ENCODE data around the gene TOR1A.
"Not testable (repeated sequence)": the region's sequence is repeated elsewhere in the genome, so short reads cannot be mapped to it uniquely, and the experiment has no call there.

TOR1A gene

GRCh38 chr9:129822898-129823541 lies 916 bp downstream of the TOR1A start:
- DNase-seq (ENCODE audit: low read depth in 2 of 2), result no peak

GRCh38 chr9:129816501-129817435 lies 7.2 kb downstream of the TOR1A start:
- DNase-seq (ENCODE audit: low read depth in 2 of 2), result no peak

DNA sequence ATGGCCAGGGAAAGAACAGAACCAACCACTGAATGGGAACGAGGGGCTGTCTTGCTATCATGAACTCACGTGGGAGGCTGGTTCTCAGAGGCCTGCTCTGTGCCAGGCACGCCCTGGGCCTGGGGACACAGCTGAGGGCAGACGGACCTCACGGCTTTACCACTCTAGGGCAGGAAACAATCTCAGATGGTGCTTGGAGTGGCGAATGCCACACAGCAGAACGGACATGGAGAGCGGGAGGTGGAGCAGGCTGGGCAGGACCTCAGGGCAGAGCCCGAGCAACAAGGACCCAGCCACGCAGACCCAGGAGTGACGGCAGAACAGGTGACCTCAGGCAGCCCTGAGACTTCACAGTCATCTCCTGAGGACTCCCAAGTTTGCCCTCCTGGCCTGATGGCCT lies 8.7 kb downstream of the TOR1A start:
- DNase-seq (ENCODE audit: low read depth in 2 of 2), result no peak

DNA sequence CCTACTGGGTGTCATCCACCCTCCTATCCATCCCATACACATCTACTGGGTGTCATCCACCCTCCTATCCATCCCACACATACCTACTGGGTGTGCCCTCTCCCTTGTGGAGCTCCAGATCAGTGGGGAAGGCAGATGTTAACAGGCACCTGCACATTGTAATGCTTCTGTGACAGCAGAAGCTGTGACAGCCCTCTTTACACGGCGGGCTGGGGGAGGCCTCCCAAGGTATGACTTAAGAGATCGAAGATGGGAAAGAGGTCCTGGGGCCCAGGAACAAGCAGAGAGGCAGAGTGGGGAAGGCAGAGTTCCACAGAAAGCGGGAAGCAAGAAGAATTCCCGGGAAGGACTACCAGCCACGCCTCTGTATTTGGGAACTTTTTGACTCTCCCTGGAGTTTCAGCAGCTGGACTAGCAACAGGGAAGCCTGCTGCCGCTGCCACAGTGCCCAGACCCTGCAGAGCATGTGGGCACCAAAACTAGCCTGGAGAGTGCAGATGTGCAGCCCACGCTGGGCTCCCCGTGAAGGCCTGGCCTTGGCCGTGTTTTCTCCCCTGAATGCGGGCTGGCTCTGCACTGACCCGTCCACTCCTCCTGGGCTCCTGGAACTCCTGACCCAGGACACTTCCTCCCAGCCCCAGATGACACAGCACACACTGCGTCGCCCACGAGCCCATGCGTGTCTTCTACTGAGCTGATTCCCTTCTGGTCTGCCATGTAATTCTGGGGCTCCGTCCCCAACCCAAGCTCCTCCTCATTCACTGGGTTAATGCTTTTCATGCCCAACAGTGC lies 9.3 kb downstream of the TOR1A start:
- no peak for DNase-seq (ENCODE audit: low read depth in 2 of 2)

GRCh38 chr9:129813661-129814060 lies 10.3 kb downstream of the TOR1A start:
- no peak for DNase-seq (ENCODE audit: low read depth in 2 of 2)

DNA sequence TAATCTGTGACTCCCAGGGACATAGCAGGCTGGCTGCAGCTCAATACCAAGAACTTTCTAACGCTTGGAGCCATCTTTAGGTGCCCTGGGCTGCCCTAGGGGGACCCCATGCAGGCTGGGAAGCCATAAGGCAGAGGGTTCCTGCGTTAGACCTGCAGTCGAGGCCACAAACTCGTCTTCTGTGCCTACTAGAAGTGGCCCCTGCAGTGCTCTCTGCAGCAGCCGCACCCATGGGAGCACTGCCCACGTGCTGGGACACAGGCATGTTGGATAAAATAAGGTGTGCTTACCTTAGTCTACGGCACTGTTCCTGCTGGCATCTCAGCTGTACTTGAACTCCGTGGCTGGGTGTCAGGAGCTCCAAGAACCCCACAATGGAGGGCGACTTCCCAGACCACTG lies 11.6 kb downstream of the TOR1A start:
- no peak for DNase-seq (ENCODE audit: low read depth in 2 of 2)

DNA sequence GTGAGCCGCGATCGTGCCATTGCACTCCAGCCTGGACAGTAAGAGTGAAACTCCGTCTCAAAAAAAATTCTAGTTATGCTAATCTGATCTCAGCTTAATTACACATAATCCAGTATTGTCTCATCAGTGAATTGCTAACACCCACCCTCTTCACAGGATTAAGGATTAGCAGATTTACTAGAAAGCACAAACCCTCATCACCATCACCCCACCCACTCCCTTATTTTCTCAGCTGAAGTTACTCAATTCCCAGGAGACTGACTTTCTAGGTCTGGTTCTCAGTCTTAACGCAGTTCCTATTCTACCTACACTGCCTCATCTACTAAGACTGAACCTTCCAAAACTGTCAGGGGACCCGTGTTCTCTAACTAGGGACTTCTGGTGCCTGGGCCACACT lies 12.0 kb downstream of the TOR1A start:
- DNase-seq (ENCODE audit: low read depth in 2 of 2), result no peak

DNA sequence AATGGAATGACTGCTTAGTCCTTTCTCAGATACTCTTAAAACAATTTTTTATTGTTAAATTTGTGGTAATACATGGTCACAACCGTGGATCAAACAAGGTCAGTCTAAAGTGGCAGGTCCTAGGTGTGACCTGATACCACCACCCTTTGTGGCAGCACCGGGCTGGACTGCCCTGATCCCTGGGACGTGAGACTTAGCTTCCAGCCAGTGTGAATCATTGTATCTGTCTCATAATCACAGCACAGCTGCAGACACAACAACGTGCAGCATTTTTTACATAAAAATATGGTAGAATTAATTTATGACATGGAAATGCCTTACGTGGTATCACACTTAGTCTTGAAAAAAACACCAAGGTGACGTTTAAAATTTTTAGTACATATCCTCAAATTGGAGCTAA lies 13.1 kb downstream of the TOR1A start:
- DNase-seq (ENCODE audit: low read depth in 2 of 2), result no peak

GRCh38 chr9:129810116-129810515 lies 13.8 kb downstream of the TOR1A start:
- DNase-seq (ENCODE audit: low read depth in 2 of 2), result no peak

DNA sequence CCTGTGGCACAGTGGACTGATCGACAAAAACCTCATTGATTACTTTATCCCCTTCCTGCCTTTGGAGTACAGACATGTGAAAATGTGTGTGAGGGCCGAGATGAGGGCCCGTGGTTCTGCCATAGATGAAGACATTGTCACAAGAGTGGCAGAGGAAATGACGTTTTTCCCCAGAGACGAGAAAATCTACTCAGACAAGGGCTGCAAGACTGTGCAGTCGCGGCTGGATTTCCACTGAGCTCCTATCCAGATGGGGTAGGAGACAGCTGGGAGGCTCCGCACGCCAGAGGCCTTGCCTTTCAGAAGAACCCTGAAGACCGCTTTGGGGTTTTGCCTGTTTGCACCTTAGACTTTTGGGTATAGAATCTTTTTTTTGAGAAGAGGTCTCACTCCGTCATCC lies 14.6 kb downstream of the TOR1A start:
- no peak for DNase-seq (ENCODE audit: low read depth in 2 of 2)

- no peak for DNase-seq (ENCODE audit: low read depth in 2 of 2)
Measured at GRCh38 chr9:129806061-129806460, 17.9 kb downstream of the TOR1A start.

DNA sequence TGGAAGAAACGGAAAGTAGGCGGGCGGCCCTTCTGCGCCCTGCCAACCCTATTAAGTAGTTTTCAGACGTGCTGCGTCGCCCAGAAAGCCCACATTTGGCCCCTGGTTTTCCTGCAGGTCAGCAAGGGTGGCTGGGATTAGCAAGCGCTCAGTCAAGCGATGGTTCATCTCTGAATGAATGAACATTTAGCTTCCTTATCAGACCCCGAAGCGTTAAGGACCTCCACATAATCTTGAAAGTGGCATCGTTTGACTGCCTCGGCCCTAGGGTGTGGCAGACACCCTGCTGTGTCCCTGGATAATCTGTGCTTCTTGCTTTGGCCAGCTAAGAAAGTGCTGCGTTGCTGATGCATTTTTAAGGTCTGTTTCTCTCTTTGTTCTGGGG lies 20.3 kb downstream of the TOR1A start:
- DNase-seq (ENCODE audit: low read depth in 2 of 2), result no peak

- peak; percentile 88 for DNase-seq (ENCODE audit: low read depth in 2 of 2)
Measured at GRCh38 chr9:129802833-129803675, 20.9 kb downstream of the TOR1A start, which contains the start of gene TOR1B. TSS of gene TOR1B (plus strand) at chr9:129803184. CDS start at chr9:129803213, 29 bp downstream.

- DNase-seq (ENCODE audit: low read depth in 2 of 2), result no peak
Measured at GRCh38 chr9:129801504-129801903, 22.4 kb downstream of the TOR1A start.

DNA sequence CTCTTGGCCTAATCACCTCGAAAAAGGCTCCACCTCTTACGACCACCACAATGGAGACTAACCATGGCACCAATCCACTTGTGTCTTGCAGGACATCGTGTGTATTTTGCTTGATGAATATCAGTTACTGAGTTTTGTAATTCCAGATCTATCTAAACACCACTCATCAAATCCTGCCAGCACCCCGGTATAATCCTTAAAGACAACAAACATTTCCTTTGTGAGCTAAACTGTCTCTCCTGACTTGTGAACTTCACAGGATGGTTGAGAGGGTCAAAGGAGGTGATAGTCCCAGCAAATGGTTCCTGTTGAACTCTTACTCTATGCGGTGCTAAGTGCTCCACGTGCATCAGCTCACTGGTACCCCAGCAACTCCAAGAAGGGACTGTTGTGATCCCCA lies 25.0 kb downstream of the TOR1A start:
- no peak for DNase-seq (ENCODE audit: low read depth in 2 of 2)

- not testable (repeated sequence) for DNase-seq (ENCODE audit: low read depth in 2 of 2)
Measured at GRCh38 chr9:129796029-129796428, 27.9 kb downstream of the TOR1A start.

- no peak for DNase-seq (ENCODE audit: low read depth in 2 of 2)
Measured at GRCh38 chr9:129794549-129794948, 29.4 kb downstream of the TOR1A start.

- DNase-seq (ENCODE audit: low read depth in 2 of 2), result no peak
Measured at GRCh38 chr9:129786481-129786880, 37.5 kb downstream of the TOR1A start.

GRCh38 chr9:129785866-129786265 lies 38.1 kb downstream of the TOR1A start:
- DNase-seq (ENCODE audit: low read depth in 2 of 2), result no peak

DNA sequence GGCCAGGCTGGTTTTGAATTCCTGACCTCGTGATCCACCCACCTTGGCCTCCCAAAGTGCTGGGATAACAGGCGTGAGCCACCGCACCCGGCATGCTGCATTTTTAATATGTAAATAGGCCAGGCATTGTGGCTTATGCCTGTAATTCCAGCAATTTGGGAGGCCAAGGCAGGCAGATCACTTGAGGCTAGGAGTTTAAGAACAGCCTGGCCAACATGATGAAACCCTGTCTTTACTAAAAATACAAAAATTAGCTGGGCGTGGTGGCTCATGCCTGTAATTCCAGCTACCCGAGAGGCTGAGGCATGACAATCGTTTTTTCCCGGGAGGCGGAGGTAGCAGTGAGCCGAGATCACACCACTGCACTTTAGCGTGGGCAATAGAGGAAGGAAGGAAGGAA lies 39.0 kb downstream of the TOR1A start:
- DNase-seq (ENCODE audit: low read depth in 2 of 2), result not testable (repeated sequence)

Measured in stimulated activated CD4-positive, alpha-beta T cell treated with anti-CD3 and anti-CD28 coated beads, Interleukin-4, amount 100 ng/mL, for 48 hours (primary cell).